H1 (cell line): Measurements from ENCODE around the gene CBX2. TPM values are rescaled to one million over a fixed set of nuclear protein-coding genes. Genes with fewer than 3 reads are reported as not detected.

ENCODE experiments used
- CTCF ChIA-PET: fragments of 300-600 bp; sonication (Branson Sonifier 250); formaldehyde crosslinking; loops from one replicate; lab custom pipeline; 2021; ENCODE audit not compliant: partially characterized antibody; lab: Charles Lee
- POLR2A ChIA-PET: fragments of 300-600 bp; sonication (Branson Sonifier 250); formaldehyde crosslinking; loops from one replicate; lab custom pipeline; 2021; ENCODE audit warnings: inconsistent platforms; ENCODE audit not compliant: partially characterized antibody; lab: Charles Lee
- DNase-seq, 2 experiments: peaks; one replicate each; pipeline versions ENCODE4 v3.0.0 to v3.0.0-alpha.2; 2010 to 2022; ENCODE audit warnings: low spot score in 2 of 2, low read depth in 1 of 2, mixed read lengths in 1 of 2
- FAIRE-seq: peaks from 2 replicates; lab custom pipeline; 2011; peaks lifted over from hg19 to GRCh38; lab: Jason Lieb, UNC
- H2AFZ ChIP-seq: 2 replicates; pipeline ENCODE4 v1.8.1; 2012; ENCODE audit warnings: low read length, inconsistent platforms
- H2AK5ac ChIP-seq: 2 replicates; pipeline ENCODE4 v1.6.1; 2013; ENCODE audit warnings: low read depth, low read length
- H2BK120ac ChIP-seq: replicated peaks from 2 replicates; pipeline ENCODE3; 2013; ENCODE audit warnings: low read depth, low read length, inconsistent platforms
- H2BK12ac ChIP-seq: 2 replicates; pipeline ENCODE4 v1.6.1; 2013; ENCODE audit warnings: low read depth, low read length
- H2BK15ac ChIP-seq: 2 replicates; pipeline ENCODE4 v1.6.1; 2013; ENCODE audit warnings: low read length
- H2BK20ac ChIP-seq: 2 replicates; pipeline ENCODE4 v1.6.1; 2013; ENCODE audit warnings: low read length
- H2BK5ac ChIP-seq: 2 replicates; pipeline ENCODE4 v1.6.1; 2013; ENCODE audit warnings: low read depth, low read length
- H3K14ac ChIP-seq: 2 replicates; pipeline ENCODE4 v1.6.1; 2013; ENCODE audit warnings: inconsistent platforms; ENCODE audit not compliant: insufficient read length
- H3K18ac ChIP-seq: 2 replicates; pipeline ENCODE4 v1.6.1; 2013; ENCODE audit warnings: low read length; ENCODE audit errors: extremely low read depth
- H3K23ac ChIP-seq: 2 replicates; pipeline ENCODE4 v1.6.1; 2013; ENCODE audit warnings: inconsistent platforms; ENCODE audit not compliant: insufficient read length
- H3K23me2 ChIP-seq: 2 replicates; pipeline ENCODE4 v1.6.1; 2013; ENCODE audit warnings: low read depth, low read length
- H3K27ac ChIP-seq: 2 replicates; pipeline ENCODE4 v1.6.1; 2011; ENCODE audit warnings: low read depth, low read length, inconsistent platforms
- H3K27me3 ChIP-seq, 4 experiments: replicated peaks in 1 of 4; 1 replicate in 1 of 4; 2 replicates in 3 of 4; pipeline versions ENCODE4 v1.6.1 to v1.8.1; 2011 to 2013; ENCODE audit warnings: low read length in 3 of 4, mild to moderate bottlenecking in 3 of 4, inconsistent platforms in 2 of 4, mixed read lengths in 2 of 4, moderate library complexity in 1 of 4; ENCODE audit not compliant: control insufficient read depth in 3 of 4, insufficient read depth in 3 of 4; ENCODE audit errors: extremely low read depth in 1 of 4
- H3K36me3 ChIP-seq, 4 experiments: 2 replicates each; pipeline versions ENCODE4 v1.6.1 to v1.8.1; 2011 to 2013; ENCODE audit warnings: mild to moderate bottlenecking in 4 of 4, low read length in 3 of 4, moderate library complexity in 2 of 4, control low read depth in 1 of 4, inconsistent platforms in 1 of 4; ENCODE audit not compliant: insufficient read depth in 4 of 4, control insufficient read depth in 2 of 4
- H3K4ac ChIP-seq: replicated peaks from 2 replicates; pipeline ENCODE3; 2013; ENCODE audit warnings: low read length, low read depth, mixed read lengths, inconsistent platforms; ENCODE audit not compliant: insufficient read length
- H3K4me1 ChIP-seq, 4 experiments: replicated peaks in 1 of 4; 1 replicate in 1 of 4; 2 replicates in 3 of 4; pipeline versions ENCODE4 v1.6.1 to v1.8.1; 2011 to 2013; ENCODE audit warnings: low read length in 3 of 4, inconsistent platforms in 2 of 4, mixed read lengths in 1 of 4; ENCODE audit not compliant: insufficient read depth in 4 of 4, control insufficient read depth in 3 of 4
- H3K4me2 ChIP-seq, 2 experiments: 2 replicates each; pipeline versions ENCODE4 v1.6.1 to v1.8.1; 2011 to 2013; ENCODE audit warnings: low read depth in 2 of 2, low read length in 2 of 2, control low read depth in 1 of 2, inconsistent platforms in 1 of 2, mild to moderate bottlenecking in 1 of 2; ENCODE audit not compliant: insufficient read depth in 1 of 2
- H3K4me3 ChIP-seq, 4 experiments: fragments of 200-600, 300-600 bp in 1 of 4; sonication (generic), shearing (Covaris generic), sonication (Bioruptor Twin) in 1 of 4; 2 replicates each; pipeline versions ENCODE4 v1.5.1 to v1.8.1; 2011 to 2016; ENCODE audit warnings: low read length in 4 of 4, low read depth in 3 of 4, control low read depth in 2 of 4, inconsistent platforms in 2 of 4, mild to moderate bottlenecking in 2 of 4, mixed read lengths in 1 of 4, moderate library complexity in 1 of 4; ENCODE audit not compliant: insufficient read depth in 2 of 4; ENCODE audit errors: extremely low read depth in 1 of 4
- H3K56ac ChIP-seq: replicated peaks from 2 replicates; pipeline ENCODE3; 2013; ENCODE audit warnings: low read depth, mild to moderate bottlenecking, mixed read lengths, low read length, inconsistent platforms; ENCODE audit not compliant: insufficient read length
- H3K79me1 ChIP-seq: 2 replicates; pipeline ENCODE4 v1.6.1; 2013; ENCODE audit warnings: low read depth, low read length, control low read depth
- H3K79me2 ChIP-seq, 2 experiments: 2 replicates each; pipeline versions ENCODE4 v1.6.1 to v1.8.1; 2012 to 2013; ENCODE audit warnings: low read length in 2 of 2, mild to moderate bottlenecking in 2 of 2, inconsistent platforms in 1 of 2; ENCODE audit not compliant: insufficient read depth in 2 of 2, control insufficient read depth in 1 of 2
- H3K9ac ChIP-seq, 4 experiments: replicated peaks in 1 of 4; 1 replicate in 1 of 4; 2 replicates in 3 of 4; pipeline versions ENCODE4 v1.6.1 to v1.8.1; 2011 to 2013; ENCODE audit warnings: low read depth in 3 of 4, low read length in 3 of 4, control low read depth in 2 of 4, mild to moderate bottlenecking in 2 of 4, moderate library complexity in 2 of 4, inconsistent platforms in 1 of 4; ENCODE audit errors: extremely low read depth in 1 of 4
- H3K9me3 ChIP-seq, 2 experiments: 2 replicates each; pipeline versions ENCODE4 v1.6.1 to v1.8.1; 2012 to 2013; ENCODE audit warnings: mild to moderate bottlenecking in 2 of 2, moderate library complexity in 2 of 2, control low read depth in 1 of 2, inconsistent platforms in 1 of 2, low read depth in 1 of 2, low read length in 1 of 2, mixed read lengths in 1 of 2; ENCODE audit not compliant: insufficient read depth in 2 of 2
- H4K20me1 ChIP-seq, 2 experiments: replicated peaks in 1 of 2; 2 replicates each; pipeline versions ENCODE3 to v1.8.1; 2011 to 2013; ENCODE audit warnings: inconsistent platforms in 2 of 2, low read length in 2 of 2, mild to moderate bottlenecking in 1 of 2; ENCODE audit not compliant: insufficient read depth in 2 of 2, control insufficient read depth in 1 of 2
- H4K5ac ChIP-seq: 2 replicates; pipeline ENCODE4 v1.6.1; 2013; ENCODE audit warnings: low read length, low read depth, mixed read lengths, inconsistent platforms; ENCODE audit not compliant: insufficient read length
- H4K8ac ChIP-seq: 2 replicates; pipeline ENCODE4 v1.8.0; 2013; ENCODE audit warnings: mild to moderate bottlenecking, moderate library complexity, low read length, inconsistent platforms; ENCODE audit not compliant: insufficient read depth; ENCODE audit errors: extremely low read depth
- H4K91ac ChIP-seq: replicated peaks from 2 replicates; pipeline ENCODE3; 2013; ENCODE audit warnings: low read length, mixed read lengths, inconsistent platforms; ENCODE audit not compliant: insufficient read length
- EP300 ChIP-seq, 2 experiments: IDR thresholded peaks; 1 replicate in 1 of 2; 2 replicates in 1 of 2; pipeline ENCODE4 v1.6.1; 2011 to 2012; ENCODE audit warnings: low read depth in 2 of 2, low read length in 2 of 2, mild to moderate bottlenecking in 2 of 2, borderline replicate concordance in 1 of 2, inconsistent platforms in 1 of 2, moderate library complexity in 1 of 2
- PHF8 ChIP-seq: fragments of 200-600 bp; sonication (generic); conservative IDR thresholded peaks from 2 replicates; pipeline ENCODE4 v1.7.1; 2012; ENCODE audit warnings: low read depth, mild to moderate bottlenecking, inconsistent platforms, low read length, moderate library complexity
- POLR2A ChIP-seq, 2 experiments: IDR thresholded peaks; 1 replicate in 1 of 2; 2 replicates in 1 of 2; pipeline ENCODE4 v1.6.1; 2011; ENCODE audit warnings: low read depth in 2 of 2, low read length in 2 of 2, mild to moderate bottlenecking in 2 of 2; ENCODE audit errors: control extremely low read depth in 1 of 2
- POLR2AphosphoS5 ChIP-seq: IDR thresholded peaks from 2 replicates; pipeline ENCODE4 v1.6.1; 2011; ENCODE audit warnings: low read depth, low read length
- RBBP5 ChIP-seq: IDR thresholded peaks from 2 replicates; pipeline ENCODE4 v1.7.1; 2012; ENCODE audit warnings: low read depth, mild to moderate bottlenecking, inconsistent platforms, low read length, moderate library complexity, borderline replicate concordance
- SAP30 ChIP-seq: fragments of 300-600 bp; sonication (generic); IDR thresholded peaks from 2 replicates; pipeline ENCODE4 v1.7.1; 2012; ENCODE audit warnings: low read length, moderate library complexity, mild to moderate bottlenecking, inconsistent platforms; ENCODE audit not compliant: insufficient read depth, insufficient replicate concordance
- YY1 ChIP-seq: IDR thresholded peaks from 2 replicates; pipeline ENCODE4 v1.6.1; 2011; ENCODE audit warnings: low read depth, mild to moderate bottlenecking, low read length
- WGBS, 2 experiments: shearing (Covaris generic) in 1 of 2; methylation state at CpG; one replicate each; pipeline versions ENCODE4 v1.1.6 to v1.1.7; 2013 to 2015; ENCODE audit warnings: low lambda C conversion rate in 2 of 2, mixed read lengths in 2 of 2, inconsistent platforms in 1 of 2, low coverage in 1 of 2, missing lambda C conversion rate in 1 of 2; ENCODE audit not compliant: insufficient replicate concordance in 2 of 2, insufficient coverage in 1 of 2, insufficient read length in 1 of 2; ENCODE audit errors: extremely low coverage in 1 of 2, missing lambda C conversion rate in 1 of 2; 5-methylcytosine and 5-hydroxymethylcytosine counted together
- polyA plus RNA-seq, 7 experiments: library from polyadenylated mRNA; depleted of rRNA in 3 of 7; stranded (reverse) in 5 of 7; unstranded in 2 of 7; fragments of >200 nt in 5 of 7; fragments of 200-250 nt in 2 of 7; gene quantifications; 1 replicate in 5 of 7; 2 replicates in 1 of 7; 4 replicates in 1 of 7; pipeline versions ENCODE4 v1.2.1 to v1.2.3, GENCODE V29; 2011 to 2013; ENCODE audit warnings: missing spikeins in 2 of 7, mixed read lengths in 2 of 7
- total RNA-seq: library from RNA; stranded (reverse); fragmentation: NEBNext Ultra II Directional; extraction: Animal tissue kit (Norgen Biotek cat#: 25700); gene quantifications from 2 replicates; pipeline ENCODE4 v1.2.1, GENCODE V29; 2021

The CBX2 gene
- total and polyA plus RNA-seq, 2 of the 8 experiments (the other 6 are each of a cell fraction or from before 2014, with no cell fraction given) = 64.3 to 83.9 TPM

DNA sequence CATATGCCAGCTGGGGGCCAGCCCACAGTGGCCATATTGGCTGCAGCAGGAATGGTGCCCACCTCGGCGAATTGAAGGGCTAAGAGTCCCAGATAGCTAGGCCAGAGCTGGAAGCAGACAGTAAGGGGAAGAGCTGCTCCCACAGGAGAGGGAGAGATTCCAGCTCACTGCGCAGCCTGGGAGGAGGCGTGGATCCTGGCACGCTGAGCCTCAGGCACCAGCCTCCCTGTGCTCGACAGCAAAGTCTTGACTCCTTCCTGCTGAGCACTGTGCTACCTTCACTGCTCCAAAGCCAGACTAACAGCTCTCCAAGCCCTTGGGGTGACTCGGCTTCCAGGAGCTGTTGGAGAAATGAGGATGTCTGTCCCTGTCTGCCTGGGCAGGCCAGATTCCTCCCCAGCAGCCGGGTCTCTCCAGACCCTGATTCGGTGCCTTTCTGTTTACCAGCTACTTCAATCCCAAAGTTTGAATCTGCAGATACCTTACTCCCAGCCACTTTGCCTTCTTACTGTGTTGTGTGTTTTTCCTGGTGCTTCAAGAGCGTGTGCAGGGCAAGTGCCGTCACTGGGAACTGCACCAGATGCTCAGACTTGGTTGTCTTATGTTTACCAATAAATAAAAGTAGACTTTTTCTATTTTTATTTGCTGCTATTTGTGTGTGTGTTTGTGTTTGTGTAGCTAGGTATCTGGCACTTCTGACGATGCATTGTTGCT is 9.1 kb downstream of the CBX2 start:
- WGBS, 2 experiments = 91% methylated on average over 11 of the region's 12 CpGs; no CpG with 5 or more reads in 1 of the 2 experiments
- H3K4me2 ChIP-seq = no peak overlapping the region

More for the DNA sequence above, 9.1 kb downstream of the CBX2 start:
- Histone ChIP-seq H3K56ac (no peak overlapping the region), H2AK5ac (peak overlapping the region; percentile 82; the same call in 1 of the 2 replicates), H2AFZ (no peak overlapping the region), H4K91ac (no peak overlapping the region), H4K5ac (no peak overlapping the region), H3K79me2 (0 out of 4 replicates have a peak, but pooled peaks cover 0 to 3% of the 10 kb centered on the region in 2 experiments), H4K8ac (no peak overlapping the region), H3K79me1 (peaks cover 13% of the 10 kb centered on the region; the same call in 1 of the 2 replicates), H3K9ac (no peak overlapping the region), H4K20me1 (peaks cover 36 to 50% of the 10 kb centered on the region in 2 experiments), H3K27ac (no peak overlapping the region), H3K23ac (no peak overlapping the region), H2BK15ac (peak overlapping the region; percentile 92; the same call in 1 of the 2 replicates), H3K4me1 (peaks cover 3 to 31% (median 21%) of the 10 kb centered on the region in 4 experiments), H3K36me3 (peaks cover 13 to 38% (median 31%) of the 10 kb centered on the region in 4 experiments; a peak in 7 of 8 replicates), H3K18ac (no peak overlapping the region; the same call in none of the 2 replicates), H3K23me2 (peaks cover 3% of the 10 kb centered on the region; the same call in 1 of the 2 replicates), H2BK20ac (no peak overlapping the region), H2BK120ac (no peak overlapping the region), H2BK12ac (peak overlapping the region; percentile 68; the same call in 1 of the 2 replicates), H3K9me3 (no peaks in the 10 kb centered on the region), H3K4ac (no peak overlapping the region), H3K27me3 (peaks cover 21 to 40% (median 34%) of the 10 kb centered on the region in 4 experiments), H3K14ac (no peak overlapping the region), H2BK5ac (no peak overlapping the region), H3K4me3 (no peak overlapping the region)
- CTCF ChIA-PET = interaction anchor here (0.6 to 3.7 kb wide), 17 partner anchors 10 to 183 kb away, joined by 3 to 21 read pairs (median 4); partner anchors contain the start of gene CBX2
- POLR2A ChIA-PET = interaction anchor here (0.8 to 3.1 kb wide), 17 partner anchors 9 to 206 kb away, joined by 3 to 33 read pairs (median 5); partner anchors contain the start of genes CBX2 and CBX8
- FAIRE-seq (no peak), DNase-seq (no peak)
- TF ChIP-seq POLR2A (IDR thresholded peaks at IDR 0.05; ENCODE audit: control extremely low read depth in 1 of 2, low read depth in 2 of 2, low read length in 2 of 2) (peak in 1 of 2 experiments; percentile 73; a peak in 2 of 3 replicates), RBBP5 (no peak), EP300 (IDR thresholded peaks at IDR 0.05; ENCODE audit: borderline replicate concordance in 1 of 2, low read depth in 2 of 2, low read length in 2 of 2) (no peak), POLR2AphosphoS5 (peak; percentile 78), SAP30 (no peak), YY1 (no peak), PHF8 (no peak)
